Glutamatergic neuron (in vitro differentiated cells): Measurements from ENCODE around the gene SSNA1. TPM values are rescaled to one million over a fixed set of nuclear protein-coding genes. Genes with fewer than 3 reads are reported as not detected.

ENCODE experiments used
- DNase-seq: peaks from one replicate; pipeline ENCODE4 v3.0.0; 2022
- H3K27ac Mint-ChIP-seq: one replicate; pipeline ENCODE4 v1.8.0; 2020; ENCODE audit warnings: mild to moderate bottlenecking, mixed read lengths, inconsistent platforms; ENCODE audit not compliant: unreplicated experiment
- H3K27me3 Mint-ChIP-seq: one replicate; pipeline ENCODE4 v1.8.0; 2020; ENCODE audit warnings: mild to moderate bottlenecking, moderate library complexity, mixed read lengths, inconsistent platforms; ENCODE audit not compliant: unreplicated experiment
- H3K36me3 Mint-ChIP-seq: one replicate; pipeline ENCODE4 v1.8.0; 2020; ENCODE audit warnings: mild to moderate bottlenecking, mixed read lengths, inconsistent platforms; ENCODE audit not compliant: unreplicated experiment
- H3K4me1 Mint-ChIP-seq: one replicate; pipeline ENCODE4 v1.8.0; 2020; ENCODE audit warnings: mild to moderate bottlenecking, low read depth, mixed read lengths, inconsistent platforms; ENCODE audit not compliant: unreplicated experiment
- H3K4me3 Mint-ChIP-seq: one replicate; pipeline ENCODE4 v1.8.0; 2020; ENCODE audit warnings: mild to moderate bottlenecking, mixed read lengths, inconsistent platforms; ENCODE audit not compliant: unreplicated experiment
- H3K9me3 Mint-ChIP-seq: one replicate; pipeline ENCODE4 v1.8.0; 2020; ENCODE audit warnings: mild to moderate bottlenecking, moderate library complexity, mixed read lengths, inconsistent platforms; ENCODE audit not compliant: unreplicated experiment
- total RNA-seq: library from RNA; stranded (reverse); fragmentation: NEBNext Ultra II Directional; extraction: Animal tissue kit (Norgen Biotek cat#: 25700); gene quantifications from one replicate; pipeline ENCODE4 v1.2.1, GENCODE V29; 2021; ENCODE audit not compliant: unreplicated experiment
- TF ChIP-seq, protein P1 (sequence below): fragments of 200-600 bp; sonication (generic); IDR thresholded peaks from one replicate; pipeline ENCODE4 v1.5.0; 2021; ENCODE audit not compliant: partially characterized antibody, unreplicated experiment

SSNA1 gene
- total RNA-seq, 1 donor from 2014 or later, result 37.3 TPM

DNA sequence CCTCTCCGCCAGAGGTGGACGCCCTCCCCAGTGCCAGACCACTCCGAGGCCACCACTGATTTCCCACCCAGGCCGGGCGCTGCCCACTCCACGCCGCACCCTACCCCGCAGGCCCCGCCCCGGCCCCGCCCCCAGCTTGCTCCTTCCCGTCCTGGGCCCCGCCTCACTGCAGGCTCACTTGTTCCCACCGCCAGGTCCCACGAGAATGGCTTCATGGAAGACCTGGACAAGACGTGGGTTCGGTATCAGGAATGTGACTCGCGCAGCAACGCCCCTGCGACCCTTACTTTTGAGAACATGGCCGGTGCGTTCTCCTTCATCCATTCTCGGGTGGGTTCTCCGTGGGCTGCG lies 25.1 kb upstream of the SSNA1 start:
- Mint-ChIP-seq H3K9me3 (peaks cover 5% of the 10 kb centered on the region), H3K27ac (no peak overlapping the region), H3K4me3 (peak overlapping the region; percentile 69), H3K4me1 (peaks cover 6% of the 10 kb centered on the region), H3K27me3 (peaks cover 26% of the 10 kb centered on the region), H3K36me3 (no peaks in the 10 kb centered on the region)
- no peak for DNase-seq
- TF ChIP-seq, protein P1, sequence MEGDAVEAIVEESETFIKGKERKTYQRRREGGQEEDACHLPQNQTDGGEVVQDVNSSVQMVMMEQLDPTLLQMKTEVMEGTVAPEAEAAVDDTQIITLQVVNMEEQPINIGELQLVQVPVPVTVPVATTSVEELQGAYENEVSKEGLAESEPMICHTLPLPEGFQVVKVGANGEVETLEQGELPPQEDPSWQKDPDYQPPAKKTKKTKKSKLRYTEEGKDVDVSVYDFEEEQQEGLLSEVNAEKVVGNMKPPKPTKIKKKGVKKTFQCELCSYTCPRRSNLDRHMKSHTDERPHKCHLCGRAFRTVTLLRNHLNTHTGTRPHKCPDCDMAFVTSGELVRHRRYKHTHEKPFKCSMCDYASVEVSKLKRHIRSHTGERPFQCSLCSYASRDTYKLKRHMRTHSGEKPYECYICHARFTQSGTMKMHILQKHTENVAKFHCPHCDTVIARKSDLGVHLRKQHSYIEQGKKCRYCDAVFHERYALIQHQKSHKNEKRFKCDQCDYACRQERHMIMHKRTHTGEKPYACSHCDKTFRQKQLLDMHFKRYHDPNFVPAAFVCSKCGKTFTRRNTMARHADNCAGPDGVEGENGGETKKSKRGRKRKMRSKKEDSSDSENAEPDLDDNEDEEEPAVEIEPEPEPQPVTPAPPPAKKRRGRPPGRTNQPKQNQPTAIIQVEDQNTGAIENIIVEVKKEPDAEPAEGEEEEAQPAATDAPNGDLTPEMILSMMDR, result no peak

DNA sequence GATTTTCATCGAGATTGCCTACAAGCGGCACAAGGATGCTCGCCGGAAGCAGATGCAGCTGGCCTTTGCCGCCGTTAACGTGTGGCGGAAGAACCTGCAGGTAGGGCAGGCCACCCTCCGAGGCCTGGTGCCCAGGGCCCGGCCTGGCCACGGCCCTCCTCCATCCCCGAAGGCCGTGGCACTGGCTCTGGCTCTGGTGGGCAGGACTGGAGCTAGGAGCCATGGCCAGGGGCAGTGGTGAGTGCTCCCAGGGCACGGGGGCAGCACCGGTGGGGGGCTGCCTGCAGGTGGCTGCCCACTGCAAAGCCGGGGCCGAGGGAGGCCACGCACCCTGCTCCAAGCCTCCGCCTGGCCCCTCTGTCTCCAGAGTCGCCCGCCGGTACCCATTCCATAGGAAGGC lies 24.7 kb upstream of the SSNA1 start:
- Mint-ChIP-seq H3K27me3 (peaks cover 26% of the 10 kb centered on the region), H3K4me1 (peaks cover 5% of the 10 kb centered on the region), H3K36me3 (no peaks in the 10 kb centered on the region), H3K27ac (no peak overlapping the region), H3K9me3 (peaks cover 5% of the 10 kb centered on the region), H3K4me3 (no peak overlapping the region)
- no peak for DNase-seq
- TF ChIP-seq, protein P1, result no peak

DNA sequence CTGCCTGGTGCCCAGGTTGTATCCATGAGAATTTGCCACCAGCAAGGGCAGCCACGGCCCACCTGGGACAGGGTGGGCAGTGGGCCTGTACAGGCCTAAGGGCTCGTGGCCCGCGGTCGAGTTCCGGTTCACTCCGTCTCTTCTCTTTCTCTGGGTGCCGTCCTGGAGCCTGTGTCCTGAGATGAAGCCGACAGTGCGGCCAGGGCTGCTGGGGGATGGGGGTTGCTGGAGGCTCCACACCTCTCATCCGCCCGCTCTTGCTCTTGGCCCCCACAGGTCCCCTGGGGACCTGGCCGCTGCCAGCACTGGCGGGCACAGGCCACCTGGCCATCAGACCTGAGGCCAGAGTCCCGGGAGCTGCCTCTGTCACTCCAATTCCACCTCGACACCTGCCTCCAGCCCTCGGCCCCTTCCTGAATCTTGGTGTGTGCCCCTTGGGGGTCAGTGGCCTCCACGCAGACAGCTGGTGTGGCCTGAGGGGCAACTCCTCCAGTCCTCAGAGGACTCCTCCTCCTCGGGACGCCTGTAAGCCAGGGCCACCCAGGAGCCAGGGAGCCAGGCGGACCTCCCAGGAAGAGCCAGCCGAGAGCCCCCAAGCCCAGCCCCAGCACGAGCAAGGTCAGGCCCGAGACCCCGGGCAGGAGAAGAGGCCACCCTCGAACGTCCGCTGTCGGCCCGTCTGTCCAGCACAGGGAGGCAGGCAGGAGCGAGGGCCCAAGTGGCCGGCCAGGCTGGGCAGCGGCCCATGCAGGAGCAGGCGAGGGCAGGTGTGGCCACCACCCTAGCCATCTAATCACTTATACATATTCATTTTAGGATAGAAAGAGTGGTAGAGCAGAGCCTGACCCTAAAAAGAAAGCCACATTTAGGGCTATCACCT lies 23.9 kb upstream of the SSNA1 start:
- DNase-seq, result no peak
- Mint-ChIP-seq H3K36me3 (no peaks in the 10 kb centered on the region), H3K4me1 (no peaks in the 10 kb centered on the region), H3K27me3 (peaks cover 21% of the 10 kb centered on the region), H3K27ac (no peak overlapping the region), H3K4me3 (no peak overlapping the region), H3K9me3 (peaks cover 3% of the 10 kb centered on the region)
- TF ChIP-seq, protein P1, result no peak

DNA sequence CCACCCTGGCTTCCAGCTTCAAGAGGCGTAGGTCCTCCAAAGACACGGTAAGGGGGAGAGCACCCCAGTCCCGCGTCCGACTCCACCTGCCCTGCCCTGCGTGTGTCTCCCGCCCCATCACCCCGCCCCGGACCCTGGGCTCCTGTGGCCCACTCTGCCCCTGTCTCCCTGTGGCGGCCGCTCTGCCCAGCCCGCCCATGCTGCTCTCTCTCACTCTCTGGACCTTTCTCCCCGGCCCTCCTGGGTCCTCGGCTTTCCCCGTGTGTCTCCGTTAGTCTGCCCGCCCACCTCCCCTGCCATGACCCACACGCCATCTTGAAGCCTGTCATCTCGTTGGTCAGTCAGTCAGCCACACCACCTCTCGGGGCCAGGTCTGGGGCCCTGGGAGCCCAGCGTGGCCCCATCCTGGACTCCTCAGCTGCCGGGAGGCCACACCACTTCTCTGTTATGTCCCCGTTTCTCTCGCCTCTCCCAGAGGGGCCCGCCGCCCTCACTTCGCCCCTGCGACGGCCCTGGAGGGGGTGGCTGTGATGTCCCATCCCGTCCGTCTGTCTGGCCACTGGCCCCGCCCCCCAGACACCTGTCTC lies 23.1 kb upstream of the SSNA1 start:
- DNase-seq, result no peak
- no peak overlapping the region for H3K4me3 Mint-ChIP-seq
- H3K27me3 Mint-ChIP-seq, result peaks cover 16% of the 10 kb centered on the region
- TF ChIP-seq, protein P1, result no peak
- no peaks in the 10 kb centered on the region for H3K36me3 Mint-ChIP-seq
- H3K9me3 Mint-ChIP-seq, result peaks cover 3% of the 10 kb centered on the region
- H3K27ac Mint-ChIP-seq, result no peak overlapping the region
- no peaks in the 10 kb centered on the region for H3K4me1 Mint-ChIP-seq
